ENCODE data around the gene C4B. TPM values are rescaled to one million over a fixed set of nuclear protein-coding genes. Genes with fewer than 3 reads are reported as not detected.
"Not testable (repeated sequence)": the region's sequence is repeated elsewhere in the genome, so short reads cannot be mapped to it uniquely, and the experiment has no call there.

Gene C4B
- total RNA-seq, 1 donor from 2014 or later = 155 TPM

- DNase-seq (ENCODE audit: low spot score) = not testable (repeated sequence)
Measured at GRCh38 chr6:31980998-31981397, 33.6 kb upstream of the C4B start.

GRCh38 chr6:31981744-31982143, 32.9 kb upstream of the C4B start, which contains the start of gene C4A:
Gene C4A, plus strand, starts transcription at chr6:31982057. Its CDS starts 51 bp downstream, at chr6:31982108.
- DNase-seq (ENCODE audit: low spot score) = not testable (repeated sequence)

GRCh38 chr6:31989363-31989762, 25.2 kb upstream of the C4B start:
- not testable (repeated sequence) for DNase-seq (ENCODE audit: low spot score)

- DNase-seq (ENCODE audit: low spot score) = not testable (repeated sequence)
Measured at GRCh38 chr6:31994421-31994820, 20.2 kb upstream of the C4B start.

- DNase-seq (ENCODE audit: low spot score) = not testable (repeated sequence)
Measured at GRCh38 chr6:31996385-31996784, 18.2 kb upstream of the C4B start.

DNA sequence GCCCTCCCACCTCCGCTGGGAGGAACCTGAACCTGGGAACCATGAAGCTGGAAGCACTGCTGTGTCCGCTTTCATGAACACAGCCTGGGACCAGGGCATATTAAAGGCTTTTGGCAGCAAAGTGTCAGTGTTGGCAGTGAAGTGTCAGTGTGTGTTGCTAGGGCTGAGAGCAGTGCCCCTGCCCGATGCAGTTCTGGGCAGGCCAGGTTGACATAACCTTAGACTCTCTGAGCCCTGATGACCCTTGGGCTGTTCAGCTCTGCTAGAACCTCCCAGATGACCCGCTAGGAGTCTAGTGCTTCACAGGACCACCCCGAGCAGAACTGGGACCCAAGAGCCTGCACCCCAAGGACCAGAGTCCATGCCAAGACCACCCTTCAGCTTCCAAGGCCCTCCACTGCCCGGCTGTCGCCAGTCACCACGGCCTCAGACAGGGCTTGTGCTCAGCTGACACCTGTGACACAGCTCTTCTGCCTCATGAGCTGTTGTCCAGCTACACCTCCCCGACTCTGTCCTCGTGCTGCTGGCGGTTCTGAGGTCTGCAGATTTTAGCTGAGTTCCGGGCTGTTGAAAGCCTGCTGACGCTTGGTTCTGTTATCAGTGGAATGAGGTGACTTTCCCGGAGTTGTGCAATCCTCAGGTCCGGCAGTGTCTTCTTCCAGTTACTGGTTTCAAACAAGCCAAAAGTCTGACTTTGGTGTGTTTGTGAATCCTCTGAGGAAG, 11.9 kb upstream of the C4B start:
- not testable (repeated sequence) for DNase-seq (ENCODE audit: low spot score)

GRCh38 chr6:32003301-32003700, 11.3 kb upstream of the C4B start:
- DNase-seq (ENCODE audit: low spot score) = not testable (repeated sequence)

DNA sequence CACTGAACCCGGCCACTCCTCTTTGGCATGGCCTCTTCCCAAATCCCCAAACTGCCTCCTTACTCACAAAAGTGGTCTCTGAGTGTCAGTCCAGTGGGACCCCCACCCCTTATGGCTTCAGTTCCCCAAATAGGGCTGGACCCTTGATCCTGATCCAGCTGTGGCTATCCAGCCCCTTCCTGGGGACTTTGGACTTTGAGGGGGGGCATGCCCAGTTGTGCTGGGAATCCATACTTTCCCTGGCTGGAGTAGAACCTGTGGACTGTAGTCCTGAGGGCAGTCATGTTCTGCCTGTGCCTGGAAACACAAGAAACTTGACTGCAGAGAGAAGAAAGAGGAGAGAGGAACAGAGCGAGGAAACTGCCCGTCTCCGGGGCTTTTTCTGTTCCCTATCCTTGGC, 10.2 kb upstream of the C4B start:
- DNase-seq (ENCODE audit: low spot score) = not testable (repeated sequence)

DNA sequence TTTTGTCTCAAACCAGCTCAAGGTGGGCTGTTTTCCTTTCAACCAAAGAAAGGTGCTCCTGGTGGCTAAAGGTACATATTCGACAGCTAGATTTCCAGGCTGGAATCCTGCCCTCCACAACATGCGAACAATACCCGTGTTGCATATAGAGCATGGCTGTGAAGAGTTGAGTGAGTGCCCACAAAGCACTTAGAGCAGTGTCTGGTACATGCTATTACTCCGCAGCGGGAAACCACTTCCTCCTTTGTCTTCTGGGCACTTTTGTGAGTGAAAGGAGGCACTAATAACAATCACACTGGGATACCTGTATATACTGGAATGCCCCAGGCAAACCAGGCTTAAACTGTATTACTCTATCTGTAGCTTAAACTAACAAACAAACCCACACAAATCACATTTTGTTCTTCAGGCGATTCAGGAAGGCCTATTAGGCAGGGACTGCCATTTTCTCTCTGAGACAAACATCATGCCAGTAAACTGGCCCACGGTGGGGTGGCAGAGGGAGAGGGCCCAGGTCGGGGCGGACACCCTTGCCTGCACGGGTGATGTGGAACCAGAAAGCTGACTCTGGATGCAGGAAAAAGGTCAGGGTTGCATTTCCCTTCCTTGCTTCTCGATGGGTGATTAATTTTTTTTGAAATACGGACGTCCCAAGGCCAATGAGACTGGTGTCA, 9.6 kb upstream of the C4B start:
- not testable (repeated sequence) for DNase-seq (ENCODE audit: low spot score)

DNA sequence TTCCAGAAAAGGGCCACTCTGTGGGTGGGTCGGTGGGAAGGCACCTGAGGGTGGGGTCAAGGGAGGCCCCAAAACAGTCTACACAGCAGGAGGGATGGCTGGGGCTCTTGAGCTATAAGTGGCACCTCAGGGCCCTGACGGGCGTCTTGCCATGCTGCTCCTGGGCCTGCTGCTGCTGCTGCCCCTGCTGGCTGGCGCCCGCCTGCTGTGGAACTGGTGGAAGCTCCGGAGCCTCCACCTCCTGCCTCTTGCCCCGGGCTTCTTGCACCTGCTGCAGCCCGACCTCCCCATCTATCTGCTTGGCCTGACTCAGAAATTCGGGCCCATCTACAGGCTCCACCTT, 9.1 kb upstream of the C4B start:
- not testable (repeated sequence) for DNase-seq (ENCODE audit: low spot score)

DNA sequence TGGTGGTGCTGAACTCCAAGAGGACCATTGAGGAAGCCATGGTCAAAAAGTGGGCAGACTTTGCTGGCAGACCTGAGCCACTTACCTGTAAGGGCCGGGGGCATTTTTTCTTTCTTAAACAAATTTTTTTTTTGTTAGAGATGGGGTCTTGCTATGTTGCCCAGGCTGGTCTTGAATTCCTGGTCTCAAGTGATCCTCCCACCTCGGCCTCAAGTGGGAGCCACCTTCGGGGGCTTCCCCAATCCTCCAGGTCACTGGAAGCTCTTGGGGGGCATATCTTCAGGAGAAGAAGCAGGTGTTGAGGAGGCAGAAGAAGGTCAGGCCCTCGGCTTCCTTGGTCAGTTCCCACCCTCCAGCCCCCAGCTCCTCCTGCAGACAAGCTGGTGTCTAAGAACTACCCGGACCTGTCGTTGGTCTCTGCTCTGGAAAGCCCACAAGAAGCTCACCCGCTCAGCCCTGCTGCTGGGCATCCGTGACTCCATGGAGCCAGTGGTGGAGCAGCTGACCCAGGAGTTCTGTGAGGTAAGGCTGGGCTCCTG, 8.5 kb upstream of the C4B start:
- not testable (repeated sequence) for DNase-seq (ENCODE audit: low spot score)

GRCh38 chr6:32007086-32007485, 7.5 kb upstream of the C4B start:
- DNase-seq (ENCODE audit: low spot score) = not testable (repeated sequence)

DNA sequence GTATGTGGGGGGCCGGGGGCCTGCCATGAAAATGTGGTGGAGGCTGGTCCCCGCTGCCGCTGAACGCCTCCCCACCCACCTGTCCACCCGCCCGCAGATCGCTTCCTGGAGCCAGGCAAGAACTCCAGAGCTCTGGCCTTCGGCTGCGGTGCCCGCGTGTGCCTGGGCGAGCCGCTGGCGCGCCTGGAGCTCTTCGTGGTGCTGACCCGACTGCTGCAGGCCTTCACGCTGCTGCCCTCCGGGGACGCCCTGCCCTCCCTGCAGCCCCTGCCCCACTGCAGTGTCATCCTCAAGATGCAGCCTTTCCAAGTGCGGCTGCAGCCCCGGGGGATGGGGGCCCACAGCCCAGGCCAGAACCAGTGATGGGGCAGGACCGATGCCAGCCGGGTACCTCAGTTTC, 6.6 kb upstream of the C4B start:
- DNase-seq (ENCODE audit: low spot score) = not testable (repeated sequence)

GRCh38 chr6:32008616-32009015, 6.0 kb upstream of the C4B start:
- not testable (repeated sequence) for DNase-seq (ENCODE audit: low spot score)

GRCh38 chr6:32009537-32009936, 5.1 kb upstream of the C4B start:
- DNase-seq (ENCODE audit: low spot score) = not testable (repeated sequence)

- DNase-seq (ENCODE audit: low spot score) = not testable (repeated sequence)
Measured at GRCh38 chr6:32010856-32011530, 3.6 kb upstream of the C4B start.

DNA sequence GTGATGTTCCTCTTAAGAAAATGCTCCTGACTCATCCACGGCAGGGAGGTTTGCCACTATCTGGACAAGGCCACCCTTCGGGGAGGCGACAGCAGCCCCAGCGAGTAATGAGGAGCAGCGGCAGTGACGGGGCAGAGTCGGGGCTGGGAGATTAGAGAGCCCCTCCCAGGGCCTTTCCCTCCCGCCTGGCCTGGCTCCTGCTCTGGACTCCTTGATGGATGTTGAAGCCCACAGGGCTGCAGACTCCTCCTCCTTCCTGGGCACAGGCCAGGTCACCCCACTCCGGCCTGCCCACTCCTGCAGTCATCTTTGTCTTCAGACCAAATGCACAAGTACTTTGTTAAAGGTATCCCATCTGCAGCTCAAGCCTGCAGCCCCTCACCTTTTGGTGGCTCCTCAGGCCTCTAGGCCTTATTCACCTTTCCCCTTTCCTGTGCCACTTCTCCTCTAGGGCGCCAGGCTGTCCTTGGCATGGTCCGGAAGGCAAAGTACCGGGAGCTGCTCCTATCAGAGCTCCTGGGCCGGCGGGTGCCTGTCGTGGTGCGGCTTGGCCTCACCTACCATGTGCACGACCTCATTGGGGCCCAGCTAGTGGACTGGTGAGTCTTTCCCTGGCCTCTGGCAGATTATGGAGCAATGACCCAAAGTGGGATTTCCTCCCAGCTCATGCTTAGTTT, 1.5 kb upstream of the C4B start:
- DNase-seq (ENCODE audit: low spot score) = not testable (repeated sequence)

DNA sequence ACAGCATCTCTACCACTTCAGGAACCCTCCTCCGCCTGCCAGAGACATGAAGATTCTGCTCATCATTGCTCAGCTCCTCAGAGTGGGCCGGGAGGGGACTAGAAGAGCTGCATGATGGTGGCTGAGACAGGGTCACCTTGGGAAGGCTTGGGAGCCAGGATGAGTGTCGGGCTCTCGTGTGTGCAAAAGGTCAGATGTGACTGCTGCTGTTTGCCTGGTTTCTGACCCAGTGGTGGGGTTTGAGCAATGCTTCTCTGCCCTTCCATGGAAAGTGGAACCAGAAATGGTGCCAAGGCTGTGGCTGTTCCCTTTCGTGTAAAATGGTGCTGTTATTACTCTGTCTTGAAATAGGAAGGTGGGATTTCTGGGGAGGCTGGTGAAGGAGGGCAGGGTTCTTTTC, 857 bp upstream of the C4B start:
- DNase-seq (ENCODE audit: low spot score) = not testable (repeated sequence)

GRCh38 chr6:32022100-32022499, 7.5 kb downstream of the C4B start:
- not testable (repeated sequence) for DNase-seq (ENCODE audit: low spot score)

GRCh38 chr6:32028631-32029030, 14.0 kb downstream of the C4B start:
- not testable (repeated sequence) for DNase-seq (ENCODE audit: low spot score)

DNA sequence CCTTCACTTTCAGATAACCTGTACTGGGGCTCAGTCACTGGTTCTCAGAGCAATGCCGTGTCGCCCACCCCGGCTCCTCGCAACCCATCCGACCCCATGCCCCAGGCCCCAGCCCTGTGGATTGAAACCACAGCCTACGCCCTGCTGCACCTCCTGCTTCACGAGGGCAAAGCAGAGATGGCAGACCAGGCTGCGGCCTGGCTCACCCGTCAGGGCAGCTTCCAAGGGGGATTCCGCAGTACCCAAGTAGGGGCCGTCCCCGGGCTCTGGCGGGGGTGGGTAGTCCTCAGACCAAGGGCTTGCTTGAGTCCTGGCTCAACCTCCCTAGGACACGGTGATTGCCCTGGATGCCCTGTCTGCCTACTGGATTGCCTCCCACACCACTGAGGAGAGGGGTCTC, 15.0 kb downstream of the C4B start:
- not testable (repeated sequence) for DNase-seq (ENCODE audit: low spot score)
